GM18498 (cell line): Measurements from ENCODE around the gene PAFAH1B2.

Source experiments
- ATAC-seq: cut with Tn5 transposase; IDR thresholded peaks from one replicate; pipeline ENCODE4 v1.9.1; 2021; ENCODE audit warnings: mild to moderate bottlenecking, moderate library complexity; ENCODE audit not compliant: unreplicated experiment

The PAFAH1B2 gene

DNA sequence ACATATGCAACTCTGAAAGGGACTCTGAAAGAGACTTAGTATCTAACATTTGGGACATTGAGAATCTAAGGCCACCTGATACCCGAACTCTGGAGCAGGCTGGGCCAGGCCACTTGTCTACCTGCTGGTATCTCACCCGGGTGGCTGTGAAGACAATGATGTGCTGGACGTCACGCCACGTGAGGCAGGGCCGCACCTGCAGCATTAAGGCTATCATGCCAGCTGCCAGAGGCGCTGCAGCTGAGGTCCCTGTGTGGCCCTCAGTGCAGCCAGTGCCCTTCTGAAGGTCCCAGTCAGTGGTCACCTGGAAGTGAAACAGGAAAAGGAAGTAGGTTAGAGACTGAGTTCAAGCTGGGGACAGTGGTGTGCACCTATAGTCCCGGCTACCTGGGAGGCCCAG lies 75.4 kb downstream of the PAFAH1B2 start:
- ATAC-seq, result no peak

DNA sequence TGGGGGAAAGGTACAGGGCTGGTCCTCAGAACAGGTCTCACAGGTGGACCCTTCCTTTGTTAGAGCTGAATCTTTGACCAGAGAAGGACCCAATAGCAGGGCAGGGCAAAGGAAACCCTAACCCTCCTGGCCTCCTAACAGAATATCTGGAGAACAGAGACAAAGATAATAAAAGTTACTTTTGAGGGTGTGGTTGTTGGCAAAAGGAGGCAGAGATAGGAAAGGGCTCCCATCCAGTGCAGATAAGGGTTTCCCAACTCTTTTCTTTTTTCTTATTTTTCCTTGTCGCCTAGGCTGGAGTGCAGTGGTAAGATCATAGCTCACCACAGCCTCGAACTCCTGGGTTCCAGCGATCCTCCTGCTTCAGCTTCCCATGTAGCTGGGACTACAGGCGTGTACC lies 75.9 kb downstream of the PAFAH1B2 start:
- ATAC-seq, result no peak

DNA sequence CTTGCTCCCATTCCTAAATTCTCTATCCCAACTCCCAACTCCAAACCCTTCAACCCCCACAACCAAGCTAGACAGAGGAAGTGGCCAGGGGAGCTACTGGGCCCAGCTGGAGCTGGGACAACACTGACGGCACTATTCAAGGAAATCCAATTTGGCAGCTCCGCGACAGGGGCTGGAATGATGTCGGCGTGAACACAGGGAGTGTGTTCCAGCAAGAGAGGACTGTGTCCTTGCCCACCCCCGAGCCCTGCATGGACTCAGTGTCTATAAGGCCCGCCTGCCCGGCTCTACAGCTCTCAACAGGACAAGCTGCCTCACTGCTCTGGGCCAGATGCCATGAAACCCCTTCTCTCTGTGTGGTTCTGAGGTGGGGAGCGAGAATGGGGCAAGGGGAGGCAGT lies 76.5 kb downstream of the PAFAH1B2 start:
- ATAC-seq, result no peak

- no peak for ATAC-seq
Measured at GRCh38 chr11:117220999-117221774, 77.1 kb downstream of the PAFAH1B2 start.

GRCh38 chr11:117221775-117222517 lies 77.9 kb downstream of the PAFAH1B2 start:
- no peak for ATAC-seq

DNA sequence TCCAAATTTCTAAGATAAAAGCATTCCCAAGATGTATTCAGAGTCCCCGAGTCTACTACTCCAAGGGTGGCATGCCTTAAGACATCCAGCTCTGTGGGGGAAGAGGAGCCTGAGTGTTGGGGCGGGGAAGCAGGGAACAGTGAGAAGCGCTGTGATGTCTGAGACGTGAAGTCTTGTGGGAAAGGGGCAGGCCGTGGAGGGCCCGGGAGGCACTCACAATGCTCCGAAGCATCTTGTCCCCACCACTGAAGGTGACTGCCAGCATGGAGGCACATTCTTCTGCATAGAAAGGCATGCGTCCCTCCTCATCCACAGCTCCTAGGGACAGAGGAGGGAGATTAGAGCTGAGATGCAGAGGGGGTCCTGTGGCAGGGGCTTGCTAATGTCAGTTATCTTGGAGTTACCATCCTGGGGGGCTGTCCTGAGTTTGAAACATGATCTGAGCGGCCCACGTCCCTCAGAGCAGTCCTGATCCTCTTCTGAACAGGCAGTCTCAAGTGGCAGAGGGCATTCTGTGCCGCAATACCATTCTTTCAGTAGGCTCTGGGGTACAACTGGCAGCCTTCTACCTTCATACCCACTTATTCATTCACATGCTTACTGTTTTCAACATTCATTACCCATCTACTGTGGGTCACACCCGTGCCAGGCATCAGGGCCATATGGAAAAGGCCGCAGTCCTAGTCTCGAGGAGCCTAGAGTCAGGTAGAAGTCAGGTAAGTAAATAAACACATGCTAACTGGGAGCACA lies 79.1 kb downstream of the PAFAH1B2 start:
- no peak for ATAC-seq

DNA sequence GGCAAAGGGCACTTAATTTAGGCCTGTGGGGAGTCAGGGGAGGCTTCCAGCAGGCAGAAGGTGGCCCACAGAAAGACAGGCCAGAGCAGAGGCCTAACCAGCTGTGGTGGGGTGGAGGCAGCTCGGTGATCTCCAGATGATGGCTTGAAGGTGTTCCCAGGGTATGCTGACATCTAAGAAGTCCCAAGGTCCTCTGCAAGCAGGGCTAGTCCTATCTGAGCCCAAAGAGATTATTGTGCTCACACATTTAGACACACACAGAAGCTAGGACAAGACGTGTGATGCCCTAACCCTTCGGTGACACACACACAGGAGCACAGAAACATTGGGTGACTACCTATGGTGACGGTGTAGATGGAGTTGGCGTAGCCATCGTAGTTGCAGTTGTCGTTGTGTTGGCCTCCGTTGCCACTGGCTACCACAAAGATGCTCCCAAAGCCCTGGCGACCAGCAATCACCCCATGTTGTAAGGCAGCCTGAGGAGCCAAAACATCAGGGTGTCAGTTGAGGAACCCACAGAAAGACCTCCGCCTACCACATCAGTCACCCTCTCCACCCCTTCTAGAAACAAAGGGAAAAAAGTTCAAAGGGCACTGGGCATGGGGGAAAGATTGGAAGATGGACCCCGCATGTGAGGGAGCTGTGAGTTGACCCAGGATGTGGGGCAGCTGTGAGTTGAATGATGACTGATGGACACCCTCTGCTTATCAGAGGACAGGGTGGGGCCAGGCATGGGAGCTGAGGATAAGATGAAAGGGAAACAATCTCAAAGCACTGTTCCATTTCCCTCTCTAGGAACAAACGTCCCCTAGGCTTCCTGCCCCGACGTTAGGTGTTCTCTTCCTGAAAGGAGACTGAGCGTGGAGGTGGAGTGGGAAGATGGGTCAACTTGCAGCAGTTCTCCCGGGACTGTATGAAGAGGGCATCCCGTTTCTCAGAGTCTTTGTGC lies 79.9 kb downstream of the PAFAH1B2 start:
- no peak for ATAC-seq

GRCh38 chr11:117225553-117226170 lies 81.6 kb downstream of the PAFAH1B2 start:
- no peak for ATAC-seq
